GM12878 (cell line): Measurements from ENCODE around the gene COL5A1. TPM values are rescaled to one million over a fixed set of nuclear protein-coding genes. Genes with fewer than 3 reads are reported as not detected.

Source experiments
- ATAC-seq: fragments of 200-7000 bp; cut with Tn5 transposase; 3 replicates; pipeline ENCODE4 v1.9.1; 2020; ENCODE audit warnings: mild to moderate bottlenecking, moderate library complexity
- BruUV-seq: library from RNA; stranded (reverse); fragments of 400-500 nt; replicated peaks from 2 replicates; lab custom pipeline; 2021; lab: Mats Ljungman, UMichigan
- CTCF ChIA-PET: fragments of 300-600 bp; sonication (Branson Sonifier 250); formaldehyde crosslinking; extraction: SDS; loops from one replicate; lab custom pipeline; 2021; ENCODE audit warnings: inconsistent platforms; lab: Yijun Ruan, JAX
- POLR2A ChIA-PET: fragments of 350-600 bp; formaldehyde crosslinking; extraction: SDS; loops from one replicate; lab custom pipeline; 2021; ENCODE audit warnings: inconsistent platforms; lab: Charles Lee
- RAD21 ChIA-PET: fragments of 300-600 bp; sonication (Branson Sonifier 250); formaldehyde crosslinking; loops from one replicate; lab custom pipeline; 2023; ENCODE audit warnings: antibody characterized with exemption; ENCODE audit not compliant: unreplicated experiment; lab: Charles Lee
- SMC1A ChIA-PET: fragments of 300-600 bp; sonication (Branson Sonifier 250); formaldehyde crosslinking; loops from one replicate; lab custom pipeline; 2023; ENCODE audit not compliant: unreplicated experiment, uncharacterized antibody; lab: Charles Lee
- DNase-seq: peaks from one replicate; pipeline ENCODE4 v3.0.0-alpha.2; 2011; ENCODE audit warnings: low read depth, low spot score
- FAIRE-seq: peaks from 3 replicates; lab custom pipeline; 2011; peaks lifted over from hg19 to GRCh38; lab: Jason Lieb, UNC
- H2AFZ ChIP-seq: 2 replicates; pipeline ENCODE4 v1.6.0; 2011; ENCODE audit warnings: low read depth, low read length, control low read depth; ENCODE audit not compliant: control insufficient read depth
- H3K27ac ChIP-seq: 2 replicates; pipeline ENCODE4 v1.5.1; 2011; ENCODE audit warnings: control low read depth; ENCODE audit not compliant: control insufficient read depth, insufficient read depth
- H3K27me3 ChIP-seq, 2 experiments: replicated peaks in 1 of 2; 2 replicates each; pipeline versions ENCODE4 v1.6.0 to v1.6.1; 2011; ENCODE audit warnings: low read length in 1 of 2; ENCODE audit not compliant: control insufficient read depth in 2 of 2, insufficient read depth in 2 of 2
- H3K36me3 ChIP-seq, 2 experiments: 2 replicates each; pipeline ENCODE4 v1.5.1; 2011; ENCODE audit warnings: low read length in 1 of 2; ENCODE audit not compliant: control insufficient read depth in 2 of 2, insufficient read depth in 2 of 2
- H3K4me1 ChIP-seq: 2 replicates; pipeline ENCODE4 v1.6.1; 2011; ENCODE audit warnings: mild to moderate bottlenecking, low read length, moderate library complexity, mixed read lengths; ENCODE audit not compliant: control insufficient read depth, insufficient read depth
- H3K4me2 ChIP-seq: 2 replicates; pipeline ENCODE4 v1.6.0; 2011; ENCODE audit warnings: control low read depth; ENCODE audit not compliant: control insufficient read depth, insufficient read depth
- H3K4me3 ChIP-seq: fragments of 200-600 bp; sonication (generic); 2 replicates; pipeline ENCODE4 v1.5.1; 2016
- H3K79me2 ChIP-seq: 2 replicates; pipeline ENCODE4 v1.6.0; 2011; ENCODE audit warnings: low read length; ENCODE audit not compliant: control insufficient read depth, insufficient read depth
- H3K9ac ChIP-seq: 2 replicates; pipeline ENCODE4 v1.8.0; 2011; ENCODE audit warnings: low read length, control low read depth, mixed read lengths; ENCODE audit not compliant: control insufficient read depth, insufficient read depth
- H3K9me3 ChIP-seq: replicated peaks from 3 replicates; pipeline ENCODE4 v1.5.1; 2011; ENCODE audit warnings: mild to moderate bottlenecking, low read length; ENCODE audit not compliant: control insufficient read depth, insufficient read depth
- H4K20me1 ChIP-seq: 2 replicates; pipeline ENCODE4 v1.6.0; 2011; ENCODE audit not compliant: control insufficient read depth, insufficient read depth
- ATF2 ChIP-seq: IDR thresholded peaks from 2 replicates; pipeline ENCODE4 v1.6.1; 2012; ENCODE audit warnings: low read length, inconsistent platforms
- CBX3 ChIP-seq: fragments of 200-600 bp; sonication (generic); IDR thresholded peaks from 2 replicates; pipeline ENCODE4 v1.6.1; 2016; ENCODE audit warnings: low read depth, borderline replicate concordance
- JUND ChIP-seq: IDR thresholded peaks from 2 replicates; pipeline ENCODE4 v1.6.1; 2012; ENCODE audit warnings: low read depth, mild to moderate bottlenecking, low read length, improper control_type of control experiment, moderate library complexity
- KAT2A ChIP-seq: conservative IDR thresholded peaks from 2 replicates; pipeline ENCODE4 v1.6.1; 2011; ENCODE audit warnings: low read depth, low read length; ENCODE audit not compliant: control insufficient read depth
- NKRF ChIP-seq: fragments of 450-650 bp; conservative IDR thresholded peaks from 2 replicates; pipeline ENCODE4 v1.6.1; 2017; ENCODE audit warnings: mild to moderate bottlenecking, moderate library complexity
- RB1 ChIP-seq: fragments of 450-650 bp; formaldehyde crosslinking; IDR thresholded peaks from 2 replicates; pipeline ENCODE4 v1.6.1; 2017; ENCODE audit warnings: mild to moderate bottlenecking, borderline replicate concordance
- STAT1 ChIP-seq: fragments of 450-650 bp; conservative IDR thresholded peaks from 2 replicates; pipeline ENCODE4 v1.6.1; 2014; ENCODE audit warnings: antibody characterized with exemption, mild to moderate bottlenecking
- TCF12 ChIP-seq: IDR thresholded peaks from 2 replicates; pipeline ENCODE4 v1.6.1; 2011; ENCODE audit warnings: low read depth, mild to moderate bottlenecking, low read length
- YBX1 ChIP-seq: fragments of 450-650 bp; IDR thresholded peaks from 2 replicates; pipeline ENCODE4 v1.6.1; 2016; ENCODE audit warnings: antibody characterized with exemption
- ZNF217 ChIP-seq: fragments of 450-650 bp; IDR thresholded peaks from 2 replicates; pipeline ENCODE4 v1.6.1; 2017; ENCODE audit warnings: antibody characterized with exemption, mild to moderate bottlenecking
- WGBS: methylation state at CpG from one replicate; pipeline ENCODE4 v1.1.6; 2016; ENCODE audit warnings: low lambda C conversion rate; ENCODE audit not compliant: insufficient replicate concordance, insufficient coverage; ENCODE audit errors: missing lambda C conversion rate; 5-methylcytosine and 5-hydroxymethylcytosine counted together
- in situ Hi-C: fragments of 300-500 bp; cut with MboI; formaldehyde crosslinking; loops from 9 replicates; pipeline ENCODE4 v1.14.3; 2018; ENCODE audit warnings: mixed read lengths
- intact Hi-C: fragments of 100-400 bp; cut with micrococcal nuclease; formaldehyde crosslinking; loops from one replicate; pipeline ENCODE4 v1.14.2; 2022; ENCODE audit not compliant: unreplicated experiment
- polyA plus RNA-seq, 11 experiments: library from polyadenylated mRNA; depleted of rRNA in 4 of 11; unstranded in 6 of 11; stranded (reverse) in 5 of 11; fragments of >200 nt; fragmentation: Nextera tagmentation in 4 of 11; fragmentation: Illumina TruSeq in 1 of 11; extraction: Ambion mirVana in 4 of 11; extraction: Trizol in 1 of 11; gene quantifications; 1 replicate in 1 of 11; 2 replicates in 10 of 11; pipeline versions ENCODE4 v1.2.1 to v1.2.3, GENCODE V29; 2011 to 2016; ENCODE audit warnings: inconsistent platforms in 2 of 11, missing spikeins in 2 of 11, low read depth in 1 of 11
- total RNA-seq, 4 experiments: library from RNA; depleted of rRNA in 3 of 4; stranded (reverse); fragments of >200 nt in 3 of 4; fragmentation: Illumina TruSeq in 1 of 4; extraction: Trizol in 1 of 4; gene quantifications; 2 replicates each; pipeline versions ENCODE4 v1.2.1 to v1.2.3, GENCODE V29; 2013 to 2021
- TF ChIP-seq, protein P1 (sequence below): fragments of 450-650 bp; IDR thresholded peaks from 2 replicates; pipeline ENCODE4 v1.6.1; 2016; ENCODE audit warnings: mild to moderate bottlenecking, moderate library complexity, borderline replicate concordance
- TF ChIP-seq, protein P2 (sequence below): IDR thresholded peaks from 2 replicates; pipeline ENCODE4 v1.6.1; 2011; ENCODE audit warnings: low read depth, mild to moderate bottlenecking, low read length, moderate library complexity, borderline replicate concordance; ENCODE audit errors: extremely low read depth

The COL5A1 gene
- total and polyA plus RNA-seq, 10 of the 15 experiments (the other 5 are each of a cell fraction or from before 2014, with no cell fraction given) = under 0.01 to 0.15 (median 0.13) TPM; not detected in 4

DNA sequence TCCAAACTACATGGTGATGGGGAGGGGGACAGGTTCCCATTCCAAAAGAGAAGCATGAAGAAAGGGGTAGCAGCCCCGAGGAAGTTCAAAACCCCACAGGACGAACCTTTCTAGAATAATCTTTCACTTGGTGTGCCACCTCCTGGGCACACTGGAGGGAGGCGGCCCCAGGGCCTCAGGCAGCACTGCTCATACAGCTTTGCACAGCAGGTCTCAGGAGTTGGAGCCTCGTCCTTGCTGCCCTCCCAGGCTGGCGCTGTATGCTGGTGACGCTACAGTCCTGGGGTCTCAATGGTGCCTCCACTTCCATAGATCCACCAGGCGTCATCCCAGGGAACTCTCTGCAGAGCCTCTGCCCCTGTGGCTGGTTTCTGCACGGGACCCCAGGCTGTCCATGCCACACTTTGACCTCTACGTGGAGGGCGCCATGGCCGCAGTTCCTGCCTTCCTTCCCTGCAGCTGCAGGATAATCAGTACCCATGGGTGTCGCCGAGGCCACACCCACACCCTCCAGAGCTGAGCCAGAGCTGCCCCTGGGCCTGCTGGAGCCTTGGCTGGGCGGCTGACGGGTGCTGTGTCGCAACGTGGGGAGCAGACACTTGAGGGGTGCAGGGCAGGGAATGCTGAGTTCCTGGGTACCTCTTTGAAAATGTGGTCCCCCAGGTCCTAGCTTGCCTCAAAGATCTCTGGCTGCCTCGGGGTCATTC is 95.3 kb downstream of the COL5A1 start:
- Histone ChIP-seq H2AFZ (no peak overlapping the region), H4K20me1 (no peaks in the 10 kb centered on the region), H3K9ac (no peak overlapping the region), H3K4me3 (no peak overlapping the region), H3K36me3 (no peaks in the 10 kb centered on the region), H3K27me3 (no peaks in the 10 kb centered on the region), H3K4me2 (no peak overlapping the region), H3K4me1 (no peaks in the 10 kb centered on the region), H3K79me2 (no peaks in the 10 kb centered on the region), H3K9me3 (no peaks in the 10 kb centered on the region), H3K27ac (no peak overlapping the region)
- intact Hi-C loops = loop anchor here (5.0 kb wide), 1 partner anchor 290 kb away; no protein-coding TSS in a partner anchor
- FAIRE-seq = no peak
- SMC1A ChIA-PET = no interaction called here
- ATAC-seq = no peak
- RAD21 ChIA-PET = no interaction called here
- TF ChIP-seq CBX3 = no peak
- no peak for TF ChIP-seq KAT2A
- TF ChIP-seq STAT1 = no peak
- TF ChIP-seq ZNF217 = no peak
- TF ChIP-seq, protein P1, sequence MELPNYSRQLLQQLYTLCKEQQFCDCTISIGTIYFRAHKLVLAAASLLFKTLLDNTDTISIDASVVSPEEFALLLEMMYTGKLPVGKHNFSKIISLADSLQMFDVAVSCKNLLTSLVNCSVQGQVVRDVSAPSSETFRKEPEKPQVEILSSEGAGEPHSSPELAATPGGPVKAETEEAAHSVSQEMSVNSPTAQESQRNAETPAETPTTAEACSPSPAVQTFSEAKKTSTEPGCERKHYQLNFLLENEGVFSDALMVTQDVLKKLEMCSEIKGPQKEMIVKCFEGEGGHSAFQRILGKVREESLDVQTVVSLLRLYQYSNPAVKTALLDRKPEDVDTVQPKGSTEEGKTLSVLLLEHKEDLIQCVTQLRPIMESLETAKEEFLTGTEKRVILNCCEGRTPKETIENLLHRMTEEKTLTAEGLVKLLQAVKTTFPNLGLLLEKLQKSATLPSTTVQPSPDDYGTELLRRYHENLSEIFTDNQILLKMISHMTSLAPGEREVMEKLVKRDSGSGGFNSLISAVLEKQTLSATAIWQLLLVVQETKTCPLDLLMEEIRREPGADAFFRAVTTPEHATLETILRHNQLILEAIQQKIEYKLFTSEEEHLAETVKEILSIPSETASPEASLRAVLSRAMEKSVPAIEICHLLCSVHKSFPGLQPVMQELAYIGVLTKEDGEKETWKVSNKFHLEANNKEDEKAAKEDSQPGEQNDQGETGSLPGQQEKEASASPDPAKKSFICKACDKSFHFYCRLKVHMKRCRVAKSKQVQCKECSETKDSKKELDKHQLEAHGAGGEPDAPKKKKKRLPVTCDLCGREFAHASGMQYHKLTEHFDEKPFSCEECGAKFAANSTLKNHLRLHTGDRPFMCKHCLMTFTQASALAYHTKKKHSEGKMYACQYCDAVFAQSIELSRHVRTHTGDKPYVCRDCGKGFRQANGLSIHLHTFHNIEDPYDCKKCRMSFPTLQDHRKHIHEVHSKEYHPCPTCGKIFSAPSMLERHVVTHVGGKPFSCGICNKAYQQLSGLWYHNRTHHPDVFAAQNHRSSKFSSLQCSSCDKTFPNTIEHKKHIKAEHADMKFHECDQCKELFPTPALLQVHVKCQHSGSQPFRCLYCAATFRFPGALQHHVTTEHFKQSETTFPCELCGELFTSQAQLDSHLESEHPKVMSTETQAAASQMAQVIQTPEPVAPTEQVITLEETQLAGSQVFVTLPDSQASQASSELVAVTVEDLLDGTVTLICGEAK = no peak
- no peak for TF ChIP-seq ATF2
- TF ChIP-seq, protein P2, sequence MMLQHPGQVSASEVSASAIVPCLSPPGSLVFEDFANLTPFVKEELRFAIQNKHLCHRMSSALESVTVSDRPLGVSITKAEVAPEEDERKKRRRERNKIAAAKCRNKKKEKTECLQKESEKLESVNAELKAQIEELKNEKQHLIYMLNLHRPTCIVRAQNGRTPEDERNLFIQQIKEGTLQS = no peak
- TF ChIP-seq JUND = no peak
- TF ChIP-seq YBX1 = no peak
- TF ChIP-seq NKRF = no peak
- TF ChIP-seq TCF12 = no peak
- no peak for TF ChIP-seq RB1
- no TSS peak for BruUV-seq
- CTCF ChIA-PET = no interaction called here
- in situ Hi-C loops = no loop called here
- WGBS = 23% methylated on average over 18 of the region's 18 CpGs
- DNase-seq = no peak
- POLR2A ChIA-PET = no interaction called here
